ENCODE results near the gene C22orf23.

The C22orf23 gene

DNA sequence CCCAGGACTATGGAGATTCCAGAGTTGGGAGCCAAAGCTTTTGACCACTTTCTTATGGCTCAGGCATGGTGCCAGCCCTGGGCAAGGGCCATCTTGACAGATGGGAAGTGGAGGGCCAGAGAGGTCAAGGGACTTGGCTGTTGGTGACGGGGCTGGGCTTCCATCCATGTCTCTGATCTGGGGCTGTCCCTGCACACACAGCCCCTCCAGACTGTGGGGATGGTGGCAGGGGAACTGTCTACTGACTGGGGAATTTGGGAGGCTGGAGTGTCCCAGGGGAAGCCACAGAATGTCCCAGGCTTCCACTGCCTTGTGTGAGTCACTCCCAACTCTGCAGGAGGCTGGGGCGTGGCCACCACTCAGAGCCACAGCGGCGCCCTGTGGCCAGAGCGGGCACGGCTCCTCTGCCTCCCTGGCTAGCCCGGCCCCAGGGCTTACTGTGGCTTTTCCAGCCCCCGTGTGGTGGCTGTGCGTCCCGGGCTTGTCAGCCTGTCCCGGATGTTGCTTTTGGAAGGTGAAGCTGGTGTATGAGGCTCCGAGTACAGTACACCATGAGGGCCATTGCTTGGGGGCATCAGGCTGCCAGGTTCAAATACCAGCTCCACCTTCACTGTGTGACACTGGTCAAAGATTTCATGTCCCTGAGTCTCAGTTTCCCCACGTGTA lies 19.6 kb downstream of the C22orf23 start:
- peak; percentile 74 for TF ChIP-seq CTCF (conservative IDR thresholded peaks at IDR 0.05; ENCODE audit: low read depth, low read length)
- peaks cover 9% of the 10 kb centered on the region for H3K4me1 ChIP-seq (ENCODE audit: low read depth, poor library complexity, severe bottlenecking)
- no peaks in the 10 kb centered on the region for H3K79me2 ChIP-seq (ENCODE audit: insufficient read depth, low read depth)
- H3K9ac ChIP-seq, result no peak overlapping the region
- H4K20me1 ChIP-seq (ENCODE audit: insufficient read depth), result no peaks in the 10 kb centered on the region
- no peak overlapping the region for H3K4me3 ChIP-seq (IDR thresholded peaks at IDR 0.05; ENCODE audit: insufficient read depth, low read depth, low read length)
- H3K4me2 ChIP-seq, result peak overlapping the region; percentile 57; the same call in 1 of the 2 replicates
- H3K27ac ChIP-seq, result no peak overlapping the region
- no peaks in the 10 kb centered on the region for H3K27me3 ChIP-seq (ENCODE audit: insufficient read depth, low read depth)
- H2AFZ ChIP-seq (ENCODE audit: low read depth), result peak overlapping the region; percentile 61; the same call in 1 of the 2 replicates
- H3K36me3 ChIP-seq (ENCODE audit: insufficient read depth), result no peaks in the 10 kb centered on the region

DNA sequence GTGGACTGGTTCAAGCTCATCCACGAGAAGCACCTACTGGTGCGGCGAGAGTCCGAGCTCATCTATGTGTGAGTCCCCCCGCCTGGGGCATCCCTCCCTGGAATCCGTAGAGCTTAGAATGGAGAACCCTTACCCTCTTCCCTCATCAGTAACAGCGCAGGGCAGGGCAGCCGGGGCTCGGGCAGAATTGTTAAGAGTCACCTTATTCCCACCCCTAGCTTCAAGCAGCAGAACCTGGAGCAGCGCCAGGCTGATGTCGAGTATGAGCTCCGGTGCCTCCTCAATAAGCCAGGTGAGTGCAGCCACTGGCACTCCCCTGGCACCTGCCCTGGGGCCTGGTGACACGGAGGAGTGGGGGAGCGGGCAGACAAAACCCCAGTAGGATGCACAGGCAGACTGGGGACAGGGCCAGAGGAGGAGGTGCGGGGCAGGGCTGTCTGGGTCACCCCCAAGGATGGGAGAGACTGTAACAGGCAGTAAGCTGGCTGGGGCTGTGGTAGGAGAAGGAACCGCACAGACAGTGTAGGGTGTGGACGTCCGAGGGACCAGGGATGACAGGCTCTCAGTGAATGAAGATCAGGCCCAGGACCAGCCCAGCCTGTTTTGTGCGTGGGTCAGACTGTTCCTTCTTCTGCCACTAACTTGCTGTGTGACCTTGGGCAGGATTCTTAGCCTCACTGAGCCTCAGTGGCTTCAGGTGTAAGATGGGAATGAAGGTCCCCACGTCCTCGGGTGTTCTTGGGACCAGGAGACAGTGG lies 20.4 kb downstream of the C22orf23 start:
- TF ChIP-seq CTCF (conservative IDR thresholded peaks at IDR 0.05; ENCODE audit: low read depth, low read length), result no peak
- H3K79me2 ChIP-seq (ENCODE audit: insufficient read depth, low read depth), result no peaks in the 10 kb centered on the region
- no peak overlapping the region for H3K27ac ChIP-seq
- no peaks in the 10 kb centered on the region for H3K36me3 ChIP-seq (ENCODE audit: insufficient read depth)
- no peak overlapping the region for H3K9ac ChIP-seq
- no peak overlapping the region for H3K4me3 ChIP-seq (IDR thresholded peaks at IDR 0.05; ENCODE audit: insufficient read depth, low read depth, low read length)
- peaks cover 9% of the 10 kb centered on the region for H3K4me1 ChIP-seq (ENCODE audit: low read depth, poor library complexity, severe bottlenecking)
- no peaks in the 10 kb centered on the region for H4K20me1 ChIP-seq (ENCODE audit: insufficient read depth)
- H3K27me3 ChIP-seq (ENCODE audit: insufficient read depth, low read depth), result no peaks in the 10 kb centered on the region
- H2AFZ ChIP-seq (ENCODE audit: low read depth), result no peak overlapping the region
- no peak overlapping the region for H3K4me2 ChIP-seq

DNA sequence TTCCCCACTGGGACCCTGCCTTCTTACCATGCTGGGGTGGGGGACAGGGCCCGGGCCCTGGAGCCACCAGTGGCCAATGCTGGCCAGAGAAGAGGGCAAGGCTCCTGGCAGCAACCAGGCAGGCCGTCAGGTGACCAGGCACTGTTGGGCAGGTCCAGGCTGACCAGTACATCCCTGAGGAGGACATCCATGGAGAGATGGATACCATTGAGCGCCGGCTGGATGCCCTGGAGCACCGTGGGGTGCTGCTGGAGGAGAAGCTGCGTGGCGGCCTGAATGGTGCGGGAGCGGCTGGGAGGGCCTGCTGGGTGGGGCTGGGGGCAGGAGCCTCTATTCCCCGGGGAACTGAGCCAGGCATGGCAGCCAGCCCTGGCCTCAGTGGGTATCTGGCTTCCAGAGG lies 21.0 kb downstream of the C22orf23 start:
- H3K4me2 ChIP-seq, result no peak overlapping the region
- H3K4me1 ChIP-seq (ENCODE audit: low read depth, poor library complexity, severe bottlenecking), result peaks cover 9% of the 10 kb centered on the region
- H3K4me3 ChIP-seq (IDR thresholded peaks at IDR 0.05; ENCODE audit: insufficient read depth, low read depth, low read length), result no peak overlapping the region
- no peaks in the 10 kb centered on the region for H4K20me1 ChIP-seq (ENCODE audit: insufficient read depth)
- no peak overlapping the region for H2AFZ ChIP-seq (ENCODE audit: low read depth)
- H3K79me2 ChIP-seq (ENCODE audit: insufficient read depth, low read depth), result no peaks in the 10 kb centered on the region
- no peak for TF ChIP-seq CTCF (conservative IDR thresholded peaks at IDR 0.05; ENCODE audit: low read depth, low read length)
- H3K9ac ChIP-seq, result no peak overlapping the region
- no peaks in the 10 kb centered on the region for H3K27me3 ChIP-seq (ENCODE audit: insufficient read depth, low read depth)
- H3K36me3 ChIP-seq (ENCODE audit: insufficient read depth), result no peaks in the 10 kb centered on the region
- H3K27ac ChIP-seq, result no peak overlapping the region

- Histone ChIP-seq H3K79me2 (ENCODE audit: insufficient read depth, low read depth) (no peaks in the 10 kb centered on the region), H2AFZ (ENCODE audit: low read depth) (no peak overlapping the region), H3K9ac (no peak overlapping the region), H3K4me2 (no peak overlapping the region), H3K36me3 (ENCODE audit: insufficient read depth) (no peaks in the 10 kb centered on the region), H3K27me3 (ENCODE audit: insufficient read depth, low read depth) (no peaks in the 10 kb centered on the region), H4K20me1 (ENCODE audit: insufficient read depth) (no peaks in the 10 kb centered on the region), H3K27ac (no peak overlapping the region), H3K4me3 (IDR thresholded peaks at IDR 0.05; ENCODE audit: insufficient read depth, low read depth, low read length) (no peak overlapping the region), H3K4me1 (ENCODE audit: low read depth, poor library complexity, severe bottlenecking) (peaks cover 9% of the 10 kb centered on the region)
- no peak for TF ChIP-seq CTCF (conservative IDR thresholded peaks at IDR 0.05; ENCODE audit: low read depth, low read length)
These were observed 21.5 kb downstream of the C22orf23 start for GRCh38 chr22:37931893-37932389.
